ENCODE measurements around the gene FAM98A. TPM values are rescaled to one million over a fixed set of nuclear protein-coding genes. Genes with fewer than 3 reads are reported as not detected.

The FAM98A gene
- total RNA-seq, 3 donors from 2014 or later (not counting 1 experiment from before 2014, with no cell fraction given) = 17.3 to 32.9 (median 22.2) TPM

DNA sequence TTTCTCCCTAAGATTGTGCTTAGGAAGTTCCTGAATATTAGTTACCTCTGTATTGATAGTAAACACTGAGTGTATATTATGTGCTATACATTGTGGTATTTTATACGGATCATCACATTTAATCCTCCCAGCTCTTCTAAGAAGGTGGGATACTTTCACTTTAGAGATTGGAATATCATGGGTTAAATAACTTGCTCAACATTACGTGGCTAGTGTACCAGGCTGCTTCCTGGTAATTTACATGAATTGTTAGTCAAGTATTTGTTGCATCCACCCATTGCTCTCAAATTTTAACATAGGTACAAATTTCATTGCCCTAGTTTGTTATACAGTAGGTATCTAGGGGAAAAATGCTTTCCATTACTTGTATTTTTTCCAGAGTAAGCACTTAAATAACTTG is 21.4 kb downstream of the FAM98A start:
- no peaks in the 10 kb centered on the region for H3K27me3 Mint-ChIP-seq (ENCODE audit: low read depth in 2 of 2)
- WGBS (ENCODE audit: insufficient coverage) = 0% methylated on average over 1 of the region's 2 CpGs
- intact Hi-C loops (cut with micrococcal nuclease) = no loop called here

DNA sequence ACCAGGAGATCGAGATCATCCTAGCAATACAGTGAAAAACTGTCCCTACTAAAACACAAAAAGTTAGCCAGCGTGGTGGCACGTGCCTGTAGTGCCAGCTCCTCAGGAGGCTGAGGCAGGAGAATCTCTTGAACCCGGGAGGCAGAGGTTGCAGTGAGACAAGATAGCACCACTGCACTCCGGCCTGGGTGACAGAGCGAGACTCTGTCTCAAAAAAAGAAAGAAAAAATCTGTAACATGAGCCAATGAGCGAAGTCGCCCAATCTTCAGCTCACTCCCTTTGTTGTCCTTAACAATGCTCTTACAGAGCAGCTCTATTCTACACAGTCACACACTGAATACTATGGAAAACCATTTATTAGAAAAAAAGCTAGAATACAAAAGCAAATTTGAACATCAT is 22.0 kb downstream of the FAM98A start:
- no peaks in the 10 kb centered on the region for H3K4me1 ChIP-seq (ENCODE audit: control insufficient read depth, insufficient read depth, low read length)
- Mint-ChIP-seq H3K4me3 (no peak overlapping the region), H3K27me3 (ENCODE audit: low read depth in 2 of 2) (no peaks in the 10 kb centered on the region), H3K4me1 (no peaks in the 10 kb centered on the region), H3K36me3 (no peaks in the 10 kb centered on the region), H3K9me3 (no peaks in the 10 kb centered on the region), H3K27ac (no peak overlapping the region)
- ATAC-seq = no peak
- H3K27me3 ChIP-seq (ENCODE audit: control insufficient read depth, insufficient read depth, low read length) = no peaks in the 10 kb centered on the region
- no peaks in the 10 kb centered on the region for H3K9me3 ChIP-seq (ENCODE audit: control insufficient read depth, insufficient read depth, low read length)
- no peak overlapping the region for H3K4me3 ChIP-seq (ENCODE audit: low read length)
- TF ChIP-seq, protein P1, sequence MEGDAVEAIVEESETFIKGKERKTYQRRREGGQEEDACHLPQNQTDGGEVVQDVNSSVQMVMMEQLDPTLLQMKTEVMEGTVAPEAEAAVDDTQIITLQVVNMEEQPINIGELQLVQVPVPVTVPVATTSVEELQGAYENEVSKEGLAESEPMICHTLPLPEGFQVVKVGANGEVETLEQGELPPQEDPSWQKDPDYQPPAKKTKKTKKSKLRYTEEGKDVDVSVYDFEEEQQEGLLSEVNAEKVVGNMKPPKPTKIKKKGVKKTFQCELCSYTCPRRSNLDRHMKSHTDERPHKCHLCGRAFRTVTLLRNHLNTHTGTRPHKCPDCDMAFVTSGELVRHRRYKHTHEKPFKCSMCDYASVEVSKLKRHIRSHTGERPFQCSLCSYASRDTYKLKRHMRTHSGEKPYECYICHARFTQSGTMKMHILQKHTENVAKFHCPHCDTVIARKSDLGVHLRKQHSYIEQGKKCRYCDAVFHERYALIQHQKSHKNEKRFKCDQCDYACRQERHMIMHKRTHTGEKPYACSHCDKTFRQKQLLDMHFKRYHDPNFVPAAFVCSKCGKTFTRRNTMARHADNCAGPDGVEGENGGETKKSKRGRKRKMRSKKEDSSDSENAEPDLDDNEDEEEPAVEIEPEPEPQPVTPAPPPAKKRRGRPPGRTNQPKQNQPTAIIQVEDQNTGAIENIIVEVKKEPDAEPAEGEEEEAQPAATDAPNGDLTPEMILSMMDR (IDR thresholded peaks at IDR 0.05) = no peak
- intact Hi-C loops (cut with micrococcal nuclease) = no loop called here
- DNase-seq = no peak
- H3K36me3 ChIP-seq (ENCODE audit: control insufficient read depth, insufficient read depth, low read length) = no peaks in the 10 kb centered on the region
- no peak overlapping the region for H3K27ac ChIP-seq (ENCODE audit: low read length)
- WGBS (ENCODE audit: insufficient coverage) = 96% methylated on average over 8 of the region's 8 CpGs

More for the DNA sequence above, 21.4 kb downstream of the FAM98A start:
- H3K9me3 Mint-ChIP-seq = no peaks in the 10 kb centered on the region
- ATAC-seq = no peak
- H3K4me1 ChIP-seq (ENCODE audit: control insufficient read depth, insufficient read depth, low read length) = no peaks in the 10 kb centered on the region
- no peak overlapping the region for H3K4me3 Mint-ChIP-seq
- H3K27ac Mint-ChIP-seq = no peak overlapping the region
- H3K36me3 Mint-ChIP-seq = no peaks in the 10 kb centered on the region
- TF ChIP-seq, protein P1 (IDR thresholded peaks at IDR 0.05) = no peak
- no peaks in the 10 kb centered on the region for H3K4me1 Mint-ChIP-seq
- H3K4me3 ChIP-seq (ENCODE audit: low read length) = no peak overlapping the region
- DNase-seq = no peak
- H3K36me3 ChIP-seq (ENCODE audit: control insufficient read depth, insufficient read depth, low read length) = no peaks in the 10 kb centered on the region
- no peak overlapping the region for H3K27ac ChIP-seq (ENCODE audit: low read length)
- no peaks in the 10 kb centered on the region for H3K9me3 ChIP-seq (ENCODE audit: control insufficient read depth, insufficient read depth, low read length)
- no peaks in the 10 kb centered on the region for H3K27me3 ChIP-seq (ENCODE audit: control insufficient read depth, insufficient read depth, low read length)

DNA sequence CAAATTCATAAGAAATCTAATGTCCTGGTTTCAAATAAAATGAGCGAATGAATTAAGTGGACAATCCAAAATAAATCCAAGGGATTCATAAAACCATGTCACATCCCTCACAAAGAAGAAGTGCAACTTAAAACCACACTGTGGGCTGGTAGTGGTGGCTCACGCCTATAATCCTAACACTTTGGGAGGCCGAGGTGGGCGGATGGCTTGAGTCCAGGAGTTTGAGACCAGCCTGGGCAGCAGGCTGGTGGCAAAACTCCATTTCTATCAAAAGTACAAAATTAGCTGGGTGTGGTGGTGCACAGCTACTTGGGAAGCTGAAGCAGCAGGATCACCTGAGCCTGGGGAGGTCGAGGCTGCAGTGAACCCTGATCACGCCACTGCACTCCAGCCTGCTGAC is 25.4 kb downstream of the FAM98A start:
- Mint-ChIP-seq H3K27ac (no peak overlapping the region), H3K4me1 (no peaks in the 10 kb centered on the region), H3K9me3 (no peaks in the 10 kb centered on the region), H3K4me3 (no peak overlapping the region), H3K36me3 (no peaks in the 10 kb centered on the region), H3K27me3 (ENCODE audit: low read depth in 2 of 2) (no peaks in the 10 kb centered on the region)
- no peaks in the 10 kb centered on the region for H3K9me3 ChIP-seq (ENCODE audit: control insufficient read depth, insufficient read depth, low read length)
- intact Hi-C loops (cut with micrococcal nuclease) = no loop called here
- H3K27ac ChIP-seq (ENCODE audit: low read length) = no peak overlapping the region
- TF ChIP-seq, protein P1 (IDR thresholded peaks at IDR 0.05) = no peak
- H3K36me3 ChIP-seq (ENCODE audit: control insufficient read depth, insufficient read depth, low read length) = no peaks in the 10 kb centered on the region
- DNase-seq (no peak), ATAC-seq (no peak)
- 85% methylated on average over 6 of the region's 6 CpGs for WGBS (ENCODE audit: insufficient coverage)
- no peaks in the 10 kb centered on the region for H3K4me1 ChIP-seq (ENCODE audit: control insufficient read depth, insufficient read depth, low read length)
- no peak overlapping the region for H3K4me3 ChIP-seq (ENCODE audit: low read length)
- no peaks in the 10 kb centered on the region for H3K27me3 ChIP-seq (ENCODE audit: control insufficient read depth, insufficient read depth, low read length)

DNA sequence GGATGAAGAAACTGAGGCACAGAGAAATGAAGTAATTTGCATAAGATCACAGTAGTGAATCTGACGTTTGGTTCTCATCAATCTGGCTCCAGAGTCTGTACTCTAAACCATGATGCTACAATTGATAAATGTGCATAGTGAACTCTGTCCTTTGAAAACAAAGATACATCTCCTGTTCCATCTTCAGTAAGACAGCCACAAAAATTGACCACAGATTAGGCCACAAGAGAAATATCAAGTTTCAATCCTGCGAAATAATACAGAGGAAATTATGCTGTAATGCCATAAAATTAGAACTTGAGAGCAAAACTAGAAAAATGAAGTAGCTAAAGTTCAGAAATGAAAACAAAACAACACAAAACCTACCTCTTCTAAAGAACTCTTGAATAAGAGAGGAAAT is 28.4 kb downstream of the FAM98A start:
- Histone ChIP-seq H3K4me1 (ENCODE audit: control insufficient read depth, insufficient read depth, low read length) (no peaks in the 10 kb centered on the region), H3K27ac (ENCODE audit: low read length) (no peak overlapping the region), H3K4me3 (ENCODE audit: low read length) (no peak overlapping the region), H3K36me3 (ENCODE audit: control insufficient read depth, insufficient read depth, low read length) (no peaks in the 10 kb centered on the region), H3K27me3 (ENCODE audit: control insufficient read depth, insufficient read depth, low read length) (no peaks in the 10 kb centered on the region), H3K9me3 (ENCODE audit: control insufficient read depth, insufficient read depth, low read length) (no peaks in the 10 kb centered on the region)
- no peak overlapping the region for H3K4me3 Mint-ChIP-seq
- ATAC-seq = no peak
- no peaks in the 10 kb centered on the region for H3K36me3 Mint-ChIP-seq
- H3K4me1 Mint-ChIP-seq = no peaks in the 10 kb centered on the region
- no peaks in the 10 kb centered on the region for H3K9me3 Mint-ChIP-seq
- H3K27me3 Mint-ChIP-seq (ENCODE audit: low read depth in 2 of 2) = no peaks in the 10 kb centered on the region
- H3K27ac Mint-ChIP-seq = no peak overlapping the region
- TF ChIP-seq, protein P1 (IDR thresholded peaks at IDR 0.05) = no peak
- intact Hi-C loops (cut with micrococcal nuclease) = no loop called here
- 85% methylated on average over 1 of the region's 2 CpGs for WGBS (ENCODE audit: insufficient coverage)
- DNase-seq = no peak
